ENCODE data around the gene PCNX2.

GRCh38 chr1:233281711-233282581, 13.6 kb downstream of the PCNX2 start:
- TF ChIP-seq EZH2 (IDR thresholded peaks at IDR 0.05; ENCODE audit: low read length) (no peak), CTCF (optimal IDR thresholded peaks at IDR 0.05 in 1 of 3, IDR thresholded peaks at IDR 0.05 in 1 of 3, conservative IDR thresholded peaks at IDR 0.05 in 1 of 3; ENCODE audit: extremely low read depth in 1 of 3, insufficient read depth in 2 of 3, low read length in 3 of 3) (no peak)
